Testis (tissue), 2 donors: ENCODE data around the gene MEIOB.

Experiments
- POLR2A ChIP-seq: fragments of 450-650 bp; IDR thresholded peaks from one replicate; pipeline ENCODE4 v1.6.1; 2017; ENCODE audit warnings: antibody characterized with exemption, mild to moderate bottlenecking, moderate library complexity
- TF ChIP-seq, protein P1 (sequence below), 3 experiments: fragments of 450-650 bp in 2 of 3; fragments of 200-600 bp in 1 of 3; sonication (generic) in 1 of 3; IDR thresholded peaks; one replicate each; pipeline ENCODE4 v1.5.1; 2016 to 2019; ENCODE audit warnings: antibody characterized with exemption in 3 of 3, mild to moderate bottlenecking in 2 of 3, moderate library complexity in 1 of 3

DNA sequence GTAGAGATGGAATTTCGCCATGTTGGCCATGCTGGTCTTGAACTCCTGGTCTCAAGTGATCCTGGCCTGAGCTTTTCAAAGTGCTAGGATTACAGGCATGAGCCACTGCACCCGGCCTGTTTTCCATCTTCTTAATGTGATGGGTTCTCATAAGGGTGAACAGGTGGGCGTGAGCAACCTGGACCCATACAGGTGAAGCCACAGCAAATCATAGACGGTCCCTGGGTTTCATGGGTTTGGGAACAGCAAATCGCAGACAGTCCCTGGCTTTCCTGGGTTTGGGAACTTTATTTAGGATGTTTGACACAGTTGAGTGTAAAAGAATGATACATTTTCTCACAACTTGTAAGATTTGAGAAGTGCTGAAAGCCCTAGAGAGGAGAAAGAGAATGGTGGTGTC is 12.9 kb upstream of the MEIOB start:
- TF ChIP-seq, protein P1, sequence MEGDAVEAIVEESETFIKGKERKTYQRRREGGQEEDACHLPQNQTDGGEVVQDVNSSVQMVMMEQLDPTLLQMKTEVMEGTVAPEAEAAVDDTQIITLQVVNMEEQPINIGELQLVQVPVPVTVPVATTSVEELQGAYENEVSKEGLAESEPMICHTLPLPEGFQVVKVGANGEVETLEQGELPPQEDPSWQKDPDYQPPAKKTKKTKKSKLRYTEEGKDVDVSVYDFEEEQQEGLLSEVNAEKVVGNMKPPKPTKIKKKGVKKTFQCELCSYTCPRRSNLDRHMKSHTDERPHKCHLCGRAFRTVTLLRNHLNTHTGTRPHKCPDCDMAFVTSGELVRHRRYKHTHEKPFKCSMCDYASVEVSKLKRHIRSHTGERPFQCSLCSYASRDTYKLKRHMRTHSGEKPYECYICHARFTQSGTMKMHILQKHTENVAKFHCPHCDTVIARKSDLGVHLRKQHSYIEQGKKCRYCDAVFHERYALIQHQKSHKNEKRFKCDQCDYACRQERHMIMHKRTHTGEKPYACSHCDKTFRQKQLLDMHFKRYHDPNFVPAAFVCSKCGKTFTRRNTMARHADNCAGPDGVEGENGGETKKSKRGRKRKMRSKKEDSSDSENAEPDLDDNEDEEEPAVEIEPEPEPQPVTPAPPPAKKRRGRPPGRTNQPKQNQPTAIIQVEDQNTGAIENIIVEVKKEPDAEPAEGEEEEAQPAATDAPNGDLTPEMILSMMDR (IDR thresholded peaks at IDR 0.05): no peak
- no peak for TF ChIP-seq POLR2A
